ENCODE data around the gene ELMO1.
A peak's percentile ranks its signal among the peaks of the same experiment; 100 is the strongest.

Gene ELMO1

GRCh38 chr7:37344886-37345579, 103.6 kb downstream of the ELMO1 start:
- no peaks in the 10 kb centered on the region for H3K27me3 ChIP-seq (ENCODE audit: control insufficient read depth, low read length)
- H4K20me1 ChIP-seq (ENCODE audit: control insufficient read depth, insufficient read depth, low read depth, low read length), result no peaks in the 10 kb centered on the region
- H3K27ac ChIP-seq (ENCODE audit: low read depth, low read length), result peak overlapping the region; percentile 84
- H3K36me3 ChIP-seq (ENCODE audit: control insufficient read depth, low read length), result peaks cover 13% of the 10 kb centered on the region
- H3K79me2 ChIP-seq (ENCODE audit: control insufficient read depth, low read length), result peaks cover 37% of the 10 kb centered on the region
- H3K9me3 ChIP-seq (ENCODE audit: control insufficient read depth, insufficient read depth, low read length), result no peaks in the 10 kb centered on the region
- H3K9me2 ChIP-seq (replicated peaks; ENCODE audit: control insufficient read depth, low read length), result no peaks in the 10 kb centered on the region
- peaks cover 17% of the 10 kb centered on the region for H3F3A ChIP-seq (ENCODE audit: control insufficient read depth, insufficient read depth)
- no peak for TF ChIP-seq CTCF (IDR thresholded peaks at IDR 0.05; ENCODE audit: low read depth, low read length, poor library complexity, severe bottlenecking)
- no peak for TF ChIP-seq EZH2phosphoT487 (IDR thresholded peaks at IDR 0.05; ENCODE audit: borderline replicate concordance, low read length)
- H3K4me3 ChIP-seq (ENCODE audit: low read length), result peak overlapping the region; percentile 49
- peaks cover 75% of the 10 kb centered on the region for H3K4me1 ChIP-seq (ENCODE audit: control insufficient read depth, low read length)
- H3K4me2 ChIP-seq (ENCODE audit: low read length), result peak overlapping the region; percentile 96

- H3K4me3 ChIP-seq (ENCODE audit: low read length), result peak overlapping the region; percentile 88
- TF ChIP-seq EZH2phosphoT487 (IDR thresholded peaks at IDR 0.05; ENCODE audit: borderline replicate concordance, low read length) (no peak), CTCF (IDR thresholded peaks at IDR 0.05; ENCODE audit: low read depth, low read length, poor library complexity, severe bottlenecking) (peak; percentile 51)
- no peaks in the 10 kb centered on the region for H3K9me2 ChIP-seq (replicated peaks; ENCODE audit: control insufficient read depth, low read length)
- no peaks in the 10 kb centered on the region for H4K20me1 ChIP-seq (ENCODE audit: control insufficient read depth, insufficient read depth, low read depth, low read length)
- H3K27me3 ChIP-seq (ENCODE audit: control insufficient read depth, low read length), result no peaks in the 10 kb centered on the region
- peak overlapping the region; percentile 96 for H3K4me2 ChIP-seq (ENCODE audit: low read length)
- no peaks in the 10 kb centered on the region for H3K9me3 ChIP-seq (ENCODE audit: control insufficient read depth, insufficient read depth, low read length)
- peaks cover 17% of the 10 kb centered on the region for H3F3A ChIP-seq (ENCODE audit: control insufficient read depth, insufficient read depth)
- H3K27ac ChIP-seq (ENCODE audit: low read depth, low read length), result peak overlapping the region; percentile 84
- H3K4me1 ChIP-seq (ENCODE audit: control insufficient read depth, low read length), result peaks cover 86% of the 10 kb centered on the region
- peaks cover 58% of the 10 kb centered on the region for H3K79me2 ChIP-seq (ENCODE audit: control insufficient read depth, low read length)
- peaks cover 31% of the 10 kb centered on the region for H3K36me3 ChIP-seq (ENCODE audit: control insufficient read depth, low read length)
Measured at GRCh38 chr7:37342688-37343471, 105.8 kb downstream of the ELMO1 start.

- no peaks in the 10 kb centered on the region for H4K20me1 ChIP-seq (ENCODE audit: control insufficient read depth, insufficient read depth, low read depth, low read length)
- H3K36me3 ChIP-seq (ENCODE audit: control insufficient read depth, low read length), result peaks cover 36% of the 10 kb centered on the region
- H3K9me3 ChIP-seq (ENCODE audit: control insufficient read depth, insufficient read depth, low read length), result no peaks in the 10 kb centered on the region
- peak overlapping the region; percentile 88 for H3K4me3 ChIP-seq (ENCODE audit: low read length)
- peaks cover 17% of the 10 kb centered on the region for H3F3A ChIP-seq (ENCODE audit: control insufficient read depth, insufficient read depth)
- H3K4me1 ChIP-seq (ENCODE audit: control insufficient read depth, low read length), result peaks cover 91% of the 10 kb centered on the region
- no peaks in the 10 kb centered on the region for H3K9me2 ChIP-seq (replicated peaks; ENCODE audit: control insufficient read depth, low read length)
- H3K27ac ChIP-seq (ENCODE audit: low read depth, low read length), result peak overlapping the region; percentile 84
- peaks cover 65% of the 10 kb centered on the region for H3K79me2 ChIP-seq (ENCODE audit: control insufficient read depth, low read length)
- peak overlapping the region; percentile 96 for H3K4me2 ChIP-seq (ENCODE audit: low read length)
- TF ChIP-seq CTCF (IDR thresholded peaks at IDR 0.05; ENCODE audit: low read depth, low read length, poor library complexity, severe bottlenecking) (no peak), EZH2phosphoT487 (IDR thresholded peaks at IDR 0.05; ENCODE audit: borderline replicate concordance, low read length) (no peak)
- H3K27me3 ChIP-seq (ENCODE audit: control insufficient read depth, low read length), result no peaks in the 10 kb centered on the region
Measured at GRCh38 chr7:37342176-37342687, 106.4 kb downstream of the ELMO1 start.
